GM12892 (cell line): ENCODE results near the gene SLC9A5.
A peak's percentile ranks its signal among the peaks of the same experiment; 100 is the strongest.

ENCODE experiments used
- DNase-seq: peaks from one replicate; pipeline ENCODE4 v3.0.0; 2011; ENCODE audit not compliant: insufficient read length
- FAIRE-seq: peaks from 2 replicates; lab custom pipeline; 2011; peaks lifted over from hg19 to GRCh38; lab: Jason Lieb, UNC
- POLR2A ChIP-seq: IDR thresholded peaks from 2 replicates; pipeline ENCODE4 v1.6.1; 2011; ENCODE audit warnings: low read depth, low read length, control low read depth
- POLR2AphosphoS5 ChIP-seq: IDR thresholded peaks from 2 replicates; pipeline ENCODE4 v1.6.1; 2011; ENCODE audit warnings: low read depth, low read length, control low read depth
- TAF1 ChIP-seq: IDR thresholded peaks from 2 replicates; pipeline ENCODE4 v1.6.1; 2011; ENCODE audit warnings: low read depth, mild to moderate bottlenecking, control low read depth, low read length, borderline replicate concordance

Gene SLC9A5

DNA sequence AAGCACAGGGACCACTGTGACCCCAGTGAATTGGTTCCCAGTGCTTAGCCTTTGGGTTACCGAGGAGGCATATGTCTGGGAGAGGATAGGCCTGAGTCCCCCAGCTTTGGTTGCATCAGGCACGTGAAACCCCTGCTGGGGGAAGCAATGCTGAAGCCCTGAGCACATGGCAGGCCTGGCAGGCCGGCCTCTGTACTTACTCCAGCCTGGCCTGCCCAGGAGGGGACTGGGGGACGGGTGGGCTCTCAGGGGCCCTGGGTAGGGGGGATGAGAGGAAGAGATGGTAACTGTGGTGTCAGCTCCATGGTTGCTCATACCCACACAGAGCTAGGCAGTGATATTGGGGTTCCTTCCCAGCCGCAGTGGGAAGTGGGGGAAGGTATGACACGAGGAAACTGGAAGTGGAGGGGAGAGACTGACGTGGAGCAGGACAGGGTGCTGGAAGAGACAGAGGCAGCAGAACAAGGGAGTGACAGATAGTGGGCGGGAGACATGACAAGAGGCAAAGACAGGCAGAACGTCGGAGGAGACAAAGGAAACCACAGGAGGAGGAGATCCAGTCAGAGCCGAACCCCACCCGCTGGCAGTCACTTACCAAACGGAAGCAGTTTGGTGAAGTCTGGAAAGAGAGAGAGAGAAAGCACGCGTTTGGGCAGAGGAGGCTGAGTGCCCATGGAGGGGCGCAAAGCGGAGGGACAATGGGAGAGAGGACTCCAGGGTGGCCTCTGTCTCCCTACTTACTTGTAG is 12.8 kb upstream of the SLC9A5 start:
- TF ChIP-seq POLR2AphosphoS5 (no peak; the same call in 1 of the 2 replicates), POLR2A (0 out of 2 replicates have a peak, but pooled peaks have one; percentile 20)
- DNase-seq (no peak), FAIRE-seq (no peak)

DNA sequence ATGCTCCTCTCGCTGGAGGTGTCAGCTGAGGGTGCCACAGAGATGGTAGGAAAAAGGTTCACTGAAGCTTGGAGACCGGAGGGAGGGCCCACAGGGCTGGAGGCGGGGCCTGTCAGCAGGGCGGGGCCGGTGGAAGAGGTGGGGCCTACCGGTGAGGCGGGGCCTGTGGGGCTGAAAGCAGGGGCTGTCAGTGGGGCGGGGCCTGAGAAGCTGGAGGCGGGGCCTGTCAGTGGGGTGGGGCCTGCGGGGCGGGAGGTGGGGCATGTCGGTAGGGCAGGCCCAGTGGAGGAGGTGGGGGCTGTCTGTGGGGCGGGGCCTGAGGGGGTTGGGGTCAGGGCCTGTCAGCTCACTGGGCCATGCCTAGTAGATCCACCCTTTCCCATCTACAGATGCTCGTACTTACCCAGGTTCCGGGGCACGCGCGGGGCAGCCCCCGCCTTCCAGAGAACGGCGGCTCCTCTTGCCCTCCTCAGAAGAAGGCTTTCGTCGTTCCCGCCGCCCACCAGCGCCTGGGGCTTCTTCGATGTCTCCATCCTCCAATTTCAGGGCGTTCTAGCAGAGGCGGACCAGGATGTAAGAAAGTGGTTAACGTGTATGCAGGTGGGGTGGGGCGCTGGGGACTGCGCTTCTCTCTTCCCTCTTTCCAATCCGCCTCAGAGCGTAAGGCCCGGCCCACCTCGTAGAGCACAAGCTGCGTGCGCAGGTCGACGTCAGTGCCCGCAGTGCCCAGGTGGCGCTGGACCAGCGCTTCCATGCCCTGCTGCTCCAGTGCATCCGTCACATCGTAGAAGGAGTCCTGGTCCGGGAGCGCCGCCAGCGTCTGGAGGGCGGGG is 12.0 kb upstream of the SLC9A5 start:
- TF ChIP-seq POLR2A (no peak), POLR2AphosphoS5 (no peak), TAF1 (no peak)
- DNase-seq (peak; percentile 84), FAIRE-seq (peak; percentile 70)

DNA sequence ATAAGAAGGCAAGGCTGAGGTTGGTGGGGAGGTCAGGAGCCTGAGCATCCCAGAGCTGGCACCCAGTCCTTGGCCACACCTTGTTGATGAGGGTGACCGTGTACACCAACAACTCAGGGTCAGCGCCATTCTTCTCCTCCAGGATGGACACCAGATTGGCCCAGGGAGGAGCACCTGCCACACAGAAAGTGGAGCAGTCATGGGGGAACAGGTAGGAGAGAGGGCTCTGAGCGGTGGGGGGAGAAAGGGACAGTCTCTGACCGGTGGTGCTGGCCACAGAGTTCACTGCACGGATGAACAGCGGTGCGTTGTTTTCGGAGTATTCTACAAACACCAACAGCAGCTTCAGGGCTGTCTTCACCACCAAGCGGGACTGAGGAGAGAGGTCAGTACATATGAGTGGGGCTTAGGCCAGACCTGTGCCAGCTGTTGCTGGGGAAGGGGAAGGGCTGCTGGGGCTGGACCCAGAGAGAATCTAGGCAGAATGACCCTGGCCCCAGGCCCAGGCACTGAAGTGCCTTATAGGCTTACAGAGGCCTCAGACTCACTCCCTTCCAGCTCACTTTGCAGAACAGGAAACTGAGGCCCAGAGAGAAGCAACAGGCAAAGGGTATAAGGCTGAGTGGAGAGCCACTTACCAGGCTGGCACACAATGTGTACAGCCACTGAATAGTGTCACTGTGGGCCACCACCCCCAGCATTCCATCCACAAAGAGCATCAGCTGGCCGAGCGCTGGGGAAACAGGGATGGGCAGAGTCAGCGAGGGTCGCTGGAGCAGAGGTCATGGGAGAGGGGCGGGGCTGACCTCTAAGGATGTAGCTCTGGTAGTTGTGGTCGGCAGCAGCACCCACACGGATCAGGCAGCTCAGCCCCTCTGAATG is 11.1 kb upstream of the SLC9A5 start:
- FAIRE-seq = no peak
- DNase-seq = no peak
- TF ChIP-seq TAF1 (no peak), POLR2AphosphoS5 (no peak), POLR2A (no peak)

DNA sequence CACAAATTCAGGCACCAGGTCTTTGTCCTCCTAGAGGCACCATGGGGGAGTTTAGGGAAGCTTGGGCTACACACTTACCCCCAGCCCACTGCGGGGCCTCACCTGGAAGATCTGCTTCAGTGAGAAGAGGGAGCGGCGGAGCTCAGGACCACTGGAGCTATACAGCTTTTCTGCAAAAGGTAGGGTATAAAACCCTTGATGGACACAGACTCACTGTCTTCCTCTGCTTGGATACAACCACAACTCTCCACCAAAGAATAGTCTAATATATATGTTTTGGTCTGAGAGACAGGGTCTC is 10.6 kb upstream of the SLC9A5 start:
- no peak for FAIRE-seq
- DNase-seq = no peak
- TF ChIP-seq POLR2A (no peak), TAF1 (no peak), POLR2AphosphoS5 (no peak)

DNA sequence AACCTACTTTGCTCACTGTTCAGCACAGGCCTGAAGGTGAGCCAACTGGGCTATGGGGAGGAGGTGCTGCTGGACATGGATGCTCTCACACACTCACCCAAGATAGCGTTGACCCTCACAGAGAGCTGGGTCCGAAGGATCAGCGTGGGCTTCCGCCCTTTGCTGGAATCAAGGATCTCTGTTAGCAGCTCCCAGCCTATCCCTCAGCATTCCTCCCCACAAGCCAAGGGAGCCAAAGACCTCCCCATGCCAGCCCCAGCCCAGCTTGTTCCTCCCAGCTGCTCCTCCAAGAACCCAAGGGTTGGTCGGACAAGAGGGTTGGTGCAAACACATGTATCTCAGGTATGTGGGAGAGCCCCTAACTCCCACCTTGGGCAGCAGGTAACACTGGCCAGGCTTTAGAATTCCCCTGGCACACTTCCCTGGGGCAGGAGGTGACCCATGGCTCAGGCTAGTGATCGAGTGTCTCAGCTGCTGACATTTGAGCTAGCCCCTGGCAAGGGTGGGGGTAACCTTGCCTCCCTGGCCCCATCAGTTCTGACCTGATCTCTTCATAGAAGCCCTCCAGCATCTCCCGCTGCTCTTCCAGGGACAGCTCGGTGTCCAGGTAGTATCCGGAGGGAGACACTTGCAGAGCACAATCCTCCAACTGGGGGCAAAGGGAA is 9.8 kb upstream of the SLC9A5 start:
- FAIRE-seq = no peak
- TF ChIP-seq POLR2A (no peak), TAF1 (no peak), POLR2AphosphoS5 (no peak)
- DNase-seq = no peak

DNA sequence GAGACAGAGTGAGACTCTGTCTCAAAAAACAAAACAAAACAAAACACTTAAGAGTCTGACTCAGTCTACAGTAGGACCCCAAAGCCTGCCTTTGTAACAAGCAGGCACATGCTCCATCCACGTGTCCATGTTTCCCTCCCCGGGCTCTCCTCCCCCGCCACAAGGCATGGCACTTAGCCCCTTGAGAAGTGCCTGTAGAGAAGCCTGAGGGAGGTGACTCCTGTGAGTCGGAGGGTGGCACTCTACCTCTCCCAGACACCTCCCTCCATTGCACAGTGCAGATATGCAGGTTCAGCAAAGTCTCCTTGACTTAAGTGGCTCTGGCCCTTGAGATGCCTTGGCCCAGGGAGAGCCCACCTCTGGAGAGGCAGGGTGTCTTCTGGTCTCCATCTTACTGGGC is 8.3 kb upstream of the SLC9A5 start:
- no peak for FAIRE-seq
- DNase-seq = no peak

DNA sequence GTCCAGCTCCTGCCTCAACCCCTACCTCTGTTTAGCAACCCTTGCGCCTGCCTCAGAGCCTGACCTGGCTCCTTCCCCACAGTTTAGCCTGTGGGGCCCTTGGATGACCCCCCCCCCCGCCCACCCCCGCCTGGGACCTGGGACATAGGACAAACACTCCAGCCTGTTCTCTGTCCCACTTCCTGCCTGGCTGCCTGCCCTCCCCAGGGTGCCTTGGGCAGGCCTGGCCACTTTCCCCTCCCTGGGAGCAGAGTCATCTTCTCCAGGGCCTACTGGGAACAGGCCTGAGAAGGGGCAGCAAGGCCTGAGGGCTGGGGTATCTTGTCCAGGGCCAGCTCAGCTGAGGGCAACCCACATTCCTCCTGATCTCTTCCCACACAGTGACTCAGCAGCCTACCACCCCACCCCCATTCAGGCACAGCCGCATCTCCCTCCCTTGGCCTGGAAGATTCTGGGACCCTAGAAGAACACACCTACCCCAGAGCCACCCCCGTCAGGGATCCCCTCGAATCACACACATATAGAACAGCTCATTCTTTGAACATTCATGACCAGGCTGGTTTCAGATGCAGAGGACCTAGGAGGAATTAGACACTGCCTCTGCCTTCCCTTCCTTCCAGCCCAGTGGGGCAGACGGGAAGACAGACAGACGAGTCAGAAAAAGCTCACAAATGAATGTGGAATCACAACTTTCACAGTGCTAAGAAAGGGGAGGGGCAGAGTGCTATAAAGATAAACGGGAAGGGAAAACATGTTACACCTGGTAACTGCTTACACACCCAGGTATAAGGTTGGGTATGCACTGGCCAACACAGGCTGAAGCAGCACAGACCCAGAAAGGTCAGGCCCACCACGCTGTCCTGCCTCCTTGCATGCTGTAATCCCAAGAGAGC is 7.5 kb upstream of the SLC9A5 start:
- TF ChIP-seq TAF1 (no peak), POLR2AphosphoS5 (no peak), POLR2A (no peak)
- FAIRE-seq (no peak), DNase-seq (no peak)

More for the DNA sequence above, 8.3 kb upstream of the SLC9A5 start:
- TF ChIP-seq POLR2AphosphoS5 = no peak
- no peak for TF ChIP-seq TAF1
- TF ChIP-seq POLR2A = no peak

DNA sequence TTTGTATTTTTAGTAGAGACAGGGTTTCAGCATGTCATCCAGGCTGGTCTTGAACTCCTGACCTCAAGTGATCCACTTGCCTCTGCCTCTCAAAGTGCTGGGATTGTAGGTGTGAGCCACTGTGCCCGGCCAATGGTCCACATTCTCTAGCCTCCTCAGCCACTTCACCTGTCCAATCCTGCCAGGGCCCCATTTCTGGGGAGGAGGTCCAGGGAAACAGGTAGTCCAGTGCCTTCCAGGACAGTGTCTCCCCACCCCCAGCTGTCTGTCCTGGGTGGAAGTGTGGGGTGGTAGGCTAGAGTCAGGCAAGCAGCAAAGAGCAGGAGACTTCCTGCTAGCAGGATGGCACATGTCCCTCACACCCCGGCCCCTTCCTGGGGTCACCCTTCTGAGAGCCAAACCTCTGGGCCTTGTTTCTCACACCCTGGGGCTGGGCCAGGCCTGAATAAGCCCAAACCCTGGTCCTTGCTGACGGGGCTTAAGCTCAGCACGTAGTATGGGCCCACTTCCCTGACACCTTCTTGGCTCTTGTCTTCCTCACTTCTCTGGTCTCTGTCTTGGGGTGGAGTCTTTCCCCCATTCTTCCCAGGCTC is 6.5 kb upstream of the SLC9A5 start:
- no peak for TF ChIP-seq POLR2A
- TF ChIP-seq TAF1 = no peak
- no peak for TF ChIP-seq POLR2AphosphoS5
- DNase-seq = no peak
- FAIRE-seq = no peak

DNA sequence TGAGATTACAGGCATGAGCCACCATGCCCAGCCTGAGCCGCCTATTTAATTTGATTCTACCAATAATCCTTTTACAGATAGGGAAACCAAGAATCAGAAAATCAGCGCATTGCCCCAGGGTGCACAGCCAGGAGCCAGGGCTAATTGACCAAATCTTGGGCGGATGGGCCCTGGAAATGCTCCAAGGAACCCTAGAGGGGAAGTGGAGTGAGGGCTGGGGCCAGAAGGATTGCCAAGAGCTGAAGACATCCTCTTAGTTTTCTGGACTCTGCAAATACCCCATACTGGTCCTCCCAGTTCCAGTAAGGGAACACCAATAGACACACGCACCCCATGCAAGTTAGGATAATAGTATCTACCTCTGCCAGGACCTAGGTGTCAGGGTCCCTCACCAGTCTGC is 5.3 kb upstream of the SLC9A5 start:
- TF ChIP-seq TAF1 (no peak), POLR2A (no peak), POLR2AphosphoS5 (no peak)
- DNase-seq = no peak
- no peak for FAIRE-seq
